Liver (tissue), 9 donors: Measurements from ENCODE around the gene ABCC5. TPM values are rescaled to one million over a fixed set of nuclear protein-coding genes. Genes with fewer than 3 reads are reported as not detected.

Experiments used
- DNase-seq: peaks from one replicate; pipeline ENCODE4 v3.0.0-alpha.2; 2017; ENCODE audit warnings: low spot score
- H3K27ac ChIP-seq, 2 donors: one replicate each; pipeline ENCODE4 v1.7.0; 2013; ENCODE audit warnings: inconsistent platforms in 2 of 2, low read length in 2 of 2, control low read depth in 1 of 2, low read depth in 1 of 2, mild to moderate bottlenecking in 1 of 2
- H3K27me3 ChIP-seq, 4 donors: one replicate each; pipeline versions ENCODE4 v1.6.1 to v1.7.0; 2013; ENCODE audit warnings: low read length in 3 of 4, inconsistent platforms in 1 of 4, mild to moderate bottlenecking in 1 of 4, moderate library complexity in 1 of 4; ENCODE audit not compliant: control insufficient read depth in 4 of 4, insufficient read depth in 4 of 4
- H3K36me3 ChIP-seq, 4 donors: one replicate each; pipeline versions ENCODE4 v1.6.1 to v1.7.0; 2013; ENCODE audit warnings: low read length in 3 of 4, mild to moderate bottlenecking in 3 of 4, low read depth in 1 of 4, moderate library complexity in 1 of 4; ENCODE audit not compliant: control insufficient read depth in 4 of 4, insufficient read depth in 3 of 4
- H3K4me1 ChIP-seq, 4 donors: one replicate each; pipeline versions ENCODE4 v1.6.1 to v1.7.0; 2013; ENCODE audit warnings: low read length in 3 of 4, mild to moderate bottlenecking in 3 of 4, moderate library complexity in 1 of 4; ENCODE audit not compliant: control insufficient read depth in 4 of 4, insufficient read depth in 4 of 4
- H3K4me3 ChIP-seq, 3 donors: one replicate each; pipeline versions ENCODE4 v1.6.1 to v1.7.0; 2013; ENCODE audit warnings: low read length in 3 of 3, control low read depth in 1 of 3, low read depth in 1 of 3, mild to moderate bottlenecking in 1 of 3
- H3K9ac ChIP-seq, 2 donors: one replicate each; pipeline ENCODE4 v1.7.0; 2013; ENCODE audit warnings: low read length in 2 of 2, mild to moderate bottlenecking in 2 of 2, moderate library complexity in 2 of 2, control low read depth in 1 of 2, low read depth in 1 of 2
- H3K9me3 ChIP-seq, 4 donors: one replicate each; pipeline versions ENCODE4 v1.6.1 to v1.7.0; 2013; ENCODE audit warnings: low read length in 3 of 4; ENCODE audit not compliant: control insufficient read depth in 4 of 4
- EGR1 ChIP-seq, 2 donors: IDR thresholded peaks; 2 replicates each; pipeline ENCODE4 v1.6.1; 2016 to 2018; ENCODE audit warnings: antibody characterized with exemption in 2 of 2, low read depth in 2 of 2
- FOXA1 ChIP-seq: IDR thresholded peaks from 2 replicates; pipeline ENCODE4 v1.6.1; 2016; ENCODE audit warnings: antibody characterized with exemption
- GABPA ChIP-seq, 2 donors: IDR thresholded peaks in 1 of 2; conservative IDR thresholded peaks in 1 of 2; 2 replicates each; pipeline ENCODE4 v1.6.1; 2016; ENCODE audit warnings: antibody characterized with exemption in 2 of 2, mild to moderate bottlenecking in 1 of 2, moderate library complexity in 1 of 2
- HNF4A ChIP-seq, 2 donors: conservative IDR thresholded peaks; 2 replicates each; pipeline ENCODE4 v1.6.1; 2016; ENCODE audit warnings: antibody characterized with exemption in 2 of 2, mild to moderate bottlenecking in 2 of 2
- HNF4G ChIP-seq: IDR thresholded peaks from 2 replicates; pipeline ENCODE4 v1.6.1; 2016; ENCODE audit warnings: antibody characterized with exemption
- JUND ChIP-seq, 2 donors: IDR thresholded peaks; 2 replicates each; pipeline ENCODE4 v1.6.1; 2016; ENCODE audit warnings: antibody characterized with exemption in 2 of 2
- MAX ChIP-seq: IDR thresholded peaks from 2 replicates; pipeline ENCODE4 v1.6.1; 2016; ENCODE audit warnings: antibody characterized with exemption
- NR2F2 ChIP-seq: IDR thresholded peaks from 2 replicates; pipeline ENCODE4 v1.6.1; 2016; ENCODE audit warnings: antibody characterized with exemption
- RAD21 ChIP-seq, 2 donors: IDR thresholded peaks; 2 replicates each; pipeline ENCODE4 v1.6.1; 2016; ENCODE audit warnings: antibody characterized with exemption in 2 of 2, mild to moderate bottlenecking in 2 of 2
- REST ChIP-seq: IDR thresholded peaks from 2 replicates; pipeline ENCODE4 v1.6.1; 2016; ENCODE audit warnings: antibody characterized with exemption, mild to moderate bottlenecking
- SP1 ChIP-seq: IDR thresholded peaks from 2 replicates; pipeline ENCODE4 v1.6.1; 2018; ENCODE audit warnings: antibody characterized with exemption, mild to moderate bottlenecking
- TAF1 ChIP-seq: conservative IDR thresholded peaks from 2 replicates; pipeline ENCODE4 v1.6.1; 2016; ENCODE audit warnings: antibody characterized with exemption, mild to moderate bottlenecking
- YY1 ChIP-seq: IDR thresholded peaks from 2 replicates; pipeline ENCODE4 v1.6.1; 2016; ENCODE audit warnings: antibody characterized with exemption, mild to moderate bottlenecking
- ZBTB33 ChIP-seq: IDR thresholded peaks from 2 replicates; pipeline ENCODE4 v1.6.1; 2016; ENCODE audit warnings: antibody characterized with exemption
- WGBS: extraction: QIAGEN DNeasy Blood & Tissue Kit; methylation state at CpG from one replicate; pipeline ENCODE4 v1.1.7; 2013; 5-methylcytosine and 5-hydroxymethylcytosine counted together
- polyA plus RNA-seq, 2 donors: library from polyadenylated mRNA; stranded (reverse) in 1 of 2; unstranded in 1 of 2; fragments of 200-250 nt in 1 of 2; fragments of >200 nt in 1 of 2; fragmentation: Nextera tagmentation in 1 of 2; extraction: Ambion mirVana in 1 of 2; gene quantifications; one replicate each; pipeline versions ENCODE4 v1.2.1 to v1.2.3, GENCODE V29; 2013 to 2015
- total RNA-seq, 2 donors: library from RNA; depleted of rRNA; stranded (reverse); fragments of >200 nt; gene quantifications; one replicate each; pipeline ENCODE4 v1.2.3, GENCODE V29; 2014
- donor health status: healthy.
- donor health status: healthy.
- donor health status: healthy.
- donor health status: healthy.
- donor health status: healthy.

The ABCC5 gene
- total and polyA plus RNA-seq, 4 donors: 2.8 to 35.7 (median 8.1) TPM

- H3K27ac ChIP-seq: no peak overlapping the region
- peaks cover 3 to 9% (median 8%) of the 10 kb centered on the region in 4 donors for H3K36me3 ChIP-seq
- 92% methylated on average over 6 of the region's 6 CpGs for WGBS
- no peak overlapping the region for H3K9ac ChIP-seq
- no peak overlapping the region for H3K4me3 ChIP-seq
- H3K4me1 ChIP-seq: no peaks in the 10 kb centered on the region
- TF ChIP-seq NR2F2 (no peak), HNF4G (no peak), SP1 (no peak), EGR1 (IDR thresholded peaks at IDR 0.05; ENCODE audit: low read depth in 2 of 2) (no peak), MAX (no peak), RAD21 (IDR thresholded peaks at IDR 0.05) (no peak), ZBTB33 (no peak), TAF1 (no peak), REST (no peak)
- no peak for DNase-seq
- no peaks in the 10 kb centered on the region for H3K27me3 ChIP-seq
- no peaks in the 10 kb centered on the region for H3K9me3 ChIP-seq
Observed at GRCh38 chr3:183953471-183954070, 64.1 kb downstream of the ABCC5 start.

- H3K36me3 ChIP-seq: peaks cover 5 to 12% (median 8%) of the 10 kb centered on the region in 4 donors
- no peak for DNase-seq
- no peak overlapping the region for H3K27ac ChIP-seq
- H3K4me3 ChIP-seq: no peak overlapping the region
- no peaks in the 10 kb centered on the region for H3K4me1 ChIP-seq
- TF ChIP-seq TAF1 (no peak), HNF4G (no peak), JUND (IDR thresholded peaks at IDR 0.05) (no peak), GABPA (IDR thresholded peaks at IDR 0.05 in 1 of 2, conservative IDR thresholded peaks at IDR 0.05 in 1 of 2) (no peak), REST (no peak), SP1 (no peak), YY1 (no peak), FOXA1 (no peak), HNF4A (conservative IDR thresholded peaks at IDR 0.05) (no peak), NR2F2 (no peak), ZBTB33 (no peak), MAX (no peak)
- no peak overlapping the region for H3K9ac ChIP-seq
- WGBS: 93% methylated on average over 13 of the region's 13 CpGs
- no peaks in the 10 kb centered on the region for H3K27me3 ChIP-seq
- no peaks in the 10 kb centered on the region for H3K9me3 ChIP-seq
Observed at GRCh38 chr3:183951459-183951858, 66.2 kb downstream of the ABCC5 start.
